Heart left ventricle (tissue), 13 donors: Measurements from ENCODE around the gene OR4M1.

Source experiments
- CTCF ChIP-seq, 12 donors: fragments of 200-600 bp; sonication (generic) in 4 of 12; IDR thresholded peaks; one replicate each; pipeline versions ENCODE4 v1.5.0 to v1.8.0; 2018 to 2022; ENCODE audit warnings: antibody characterized with exemption in 12 of 12, mild to moderate bottlenecking in 5 of 12
- POLR2A ChIP-seq, 2 donors: fragments of 450-650 bp; IDR thresholded peaks; one replicate each; pipeline ENCODE4 v1.6.1; 2017; ENCODE audit warnings: antibody characterized with exemption in 2 of 2, mild to moderate bottlenecking in 2 of 2, moderate library complexity in 2 of 2
- donor health status: ischemic (EF 13 %, LVEDD 7.1; RV severe dilation, severe dysfunction).
- donor health status: DM: no; HTN: yes; CAD: no.
- donor health status: DM: no; HTN: no; CAD: no.
- donor health status: ischemic (EF 25% LVEDD 6.9; RV normal size, moderate dysfunction).
- donor health status: ischemic (EF 25% LVEDD 5.7; RV mildly dilated, moderate dysfunction).
- donor health status: ischemic (EF 35%, LVEDD 5.7; RV mildly dilated, moderate dysfunction).
- donor health status: nonischemic (EF 11% LVEDD 7.7; RV severe dilation, severe dysfunction).
- donor health status: DM: yes; HTN: yes; CAD: no.
- donor health status: PGD.
- donor health status: ischemic (EF 29% LVEDD 5.4; RV normal size, mild dysfunction).
- donor health status: nonischemic (EF 23%, LVEDD 6.1; RV moderate dilation, normal function).

DNA sequence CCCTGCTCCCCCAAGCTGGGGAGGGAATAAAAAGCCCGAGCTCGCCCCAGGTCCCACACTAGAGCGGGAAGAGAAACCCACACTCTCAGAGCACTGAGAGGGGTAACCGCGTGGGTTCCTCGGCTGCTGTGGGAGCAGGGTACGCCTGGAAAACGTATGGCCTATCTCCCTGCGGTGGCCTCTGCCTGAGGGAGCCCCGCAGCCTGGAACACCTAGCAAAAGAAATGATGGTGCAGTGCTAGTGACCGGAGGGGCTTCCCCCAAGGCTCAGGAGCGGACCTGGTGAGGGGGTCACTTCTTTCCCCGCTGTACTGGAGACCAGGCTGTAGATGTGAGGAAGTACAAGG is 27.8 kb downstream of the OR4M1 start:
- TF ChIP-seq POLR2A (IDR thresholded peaks at IDR 0.05), result no peak
- TF ChIP-seq CTCF (IDR thresholded peaks at IDR 0.05), result no peak
